Fibroblast of skin of right biceps (primary cell): Measurements from ENCODE around the gene ARHGAP25.
A peak's percentile ranks its signal among the peaks of the same experiment; 100 is the strongest.

Experiments used
- DNase-seq: peaks from one replicate; pipeline ENCODE4 v3.0.0-alpha.2; 2013

The ARHGAP25 gene

GRCh38 chr2:68720665-68721064, 13.9 kb upstream of the ARHGAP25 start:
- DNase-seq = no peak

GRCh38 chr2:68721482-68722101, 13.0 kb upstream of the ARHGAP25 start:
- no peak for DNase-seq

GRCh38 chr2:68722712-68723111, 11.9 kb upstream of the ARHGAP25 start:
- no peak for DNase-seq

GRCh38 chr2:68723181-68723580, 11.4 kb upstream of the ARHGAP25 start:
- no peak for DNase-seq

- no peak for DNase-seq
Measured at GRCh38 chr2:68726100-68726499, 8.5 kb upstream of the ARHGAP25 start.

DNA sequence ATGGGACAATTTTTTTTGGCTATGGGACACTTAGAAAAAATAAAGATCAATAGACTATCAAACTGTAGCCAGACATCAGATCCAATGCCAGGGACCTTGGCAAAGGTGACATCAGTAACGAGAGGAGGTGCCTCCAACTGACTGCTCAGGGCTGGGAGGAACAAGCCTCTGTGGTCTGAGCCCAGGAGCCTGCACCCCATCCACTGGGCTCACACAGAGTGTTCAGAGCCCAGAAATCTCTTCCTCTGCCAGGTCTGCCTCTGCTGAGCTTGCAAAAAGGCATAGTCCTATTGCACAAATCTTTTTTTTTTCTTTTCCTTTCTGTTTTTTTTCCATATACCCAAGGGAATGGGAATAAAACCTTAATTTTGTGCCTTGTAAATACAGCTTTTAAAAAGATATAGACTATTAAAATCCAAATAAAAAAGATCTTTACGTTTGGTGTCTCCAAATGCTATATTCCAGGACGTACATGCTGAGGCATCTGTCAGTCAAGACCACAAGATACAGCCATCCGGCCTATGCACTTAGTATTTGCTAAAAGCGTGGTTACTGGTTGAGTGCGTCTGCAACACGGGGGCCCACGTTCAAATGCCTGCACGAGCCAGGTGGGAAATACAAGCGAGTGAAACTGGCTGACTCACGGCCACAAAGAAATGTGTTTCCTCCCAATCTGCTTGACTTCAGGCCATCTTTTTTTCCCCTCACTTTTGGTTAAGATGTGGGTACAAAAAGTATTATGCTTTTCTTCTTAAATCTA, 7.8 kb upstream of the ARHGAP25 start:
- peak; percentile 5 for DNase-seq

DNA sequence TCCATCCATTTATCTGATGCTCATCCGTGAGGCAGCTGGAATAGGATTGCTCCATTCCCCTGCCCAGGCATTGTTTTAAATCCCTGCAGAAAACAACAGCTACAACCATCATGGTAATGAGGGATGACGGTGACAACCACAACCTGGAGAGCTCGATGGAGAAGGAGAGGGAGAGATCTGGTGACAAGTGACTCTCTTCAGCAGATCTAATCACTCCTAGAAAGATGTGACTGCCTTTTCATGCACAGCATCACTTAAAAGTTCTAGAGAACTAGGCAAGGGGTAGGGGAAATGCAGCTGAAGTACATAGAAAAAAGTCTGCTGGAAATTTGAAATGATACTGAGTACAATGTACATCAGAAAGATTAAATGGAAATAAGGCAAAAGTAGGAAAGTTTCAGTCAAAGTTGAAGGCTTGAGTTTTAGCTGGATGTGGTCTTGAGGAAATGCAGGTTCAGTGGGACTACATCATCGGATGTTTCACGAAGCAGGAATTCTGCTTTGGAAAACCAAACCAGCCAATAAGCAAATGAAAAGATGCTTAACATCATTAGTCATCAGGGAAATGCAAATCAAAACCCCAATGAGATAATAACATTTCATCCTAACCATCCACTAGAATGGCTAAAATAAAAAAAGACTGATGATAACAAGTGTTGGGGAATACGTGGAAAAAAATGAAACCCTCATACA, 6.8 kb upstream of the ARHGAP25 start:
- DNase-seq = peak; percentile 61

- peak; percentile 63 for DNase-seq
Measured at GRCh38 chr2:68730828-68731227, 3.8 kb upstream of the ARHGAP25 start.

- DNase-seq = no peak
Measured at GRCh38 chr2:68732036-68732932, 2.3 kb upstream of the ARHGAP25 start.

DNA sequence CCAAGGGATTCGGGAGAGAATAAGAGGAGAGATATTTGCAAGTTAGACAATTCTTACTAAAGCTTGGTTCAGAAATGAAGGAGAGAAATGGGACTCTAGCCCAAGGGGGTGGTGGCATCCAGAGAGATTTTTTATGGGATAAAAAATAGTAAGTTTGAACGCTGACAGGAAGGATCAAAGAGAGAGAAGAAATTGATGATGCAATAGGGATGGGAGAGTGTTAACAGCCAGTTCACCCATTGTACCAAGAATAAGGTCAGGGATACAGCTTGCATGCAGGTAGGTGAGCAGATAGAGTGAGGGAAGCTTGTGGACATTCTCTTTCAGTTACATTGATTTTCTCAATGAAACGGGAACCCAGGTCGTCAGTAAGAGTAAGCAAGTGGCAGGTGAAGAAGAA, 1.2 kb upstream of the ARHGAP25 start:
- DNase-seq = no peak

DNA sequence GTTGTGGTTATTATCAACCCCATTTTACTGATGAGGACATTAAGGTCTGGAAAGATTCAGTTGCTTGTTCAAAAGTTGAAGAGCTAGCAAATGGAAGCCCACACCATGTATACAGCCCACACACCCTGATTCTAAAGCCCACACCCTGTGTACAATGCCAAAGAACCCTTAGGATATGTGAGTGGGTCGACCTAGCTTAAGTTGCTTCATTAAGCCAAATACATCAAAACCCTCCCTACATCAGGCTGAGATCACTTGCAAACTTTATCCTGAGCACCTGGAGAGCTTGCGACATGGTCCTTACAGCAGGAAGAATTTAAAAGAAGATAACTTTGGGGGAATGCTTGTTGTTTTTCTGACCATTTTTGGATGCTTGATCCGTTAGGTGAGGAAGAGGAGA, 435 bp upstream of the ARHGAP25 start:
- DNase-seq = no peak

- no peak for DNase-seq
Measured at GRCh38 chr2:68736086-68736485, 1.5 kb downstream of the ARHGAP25 start.

DNA sequence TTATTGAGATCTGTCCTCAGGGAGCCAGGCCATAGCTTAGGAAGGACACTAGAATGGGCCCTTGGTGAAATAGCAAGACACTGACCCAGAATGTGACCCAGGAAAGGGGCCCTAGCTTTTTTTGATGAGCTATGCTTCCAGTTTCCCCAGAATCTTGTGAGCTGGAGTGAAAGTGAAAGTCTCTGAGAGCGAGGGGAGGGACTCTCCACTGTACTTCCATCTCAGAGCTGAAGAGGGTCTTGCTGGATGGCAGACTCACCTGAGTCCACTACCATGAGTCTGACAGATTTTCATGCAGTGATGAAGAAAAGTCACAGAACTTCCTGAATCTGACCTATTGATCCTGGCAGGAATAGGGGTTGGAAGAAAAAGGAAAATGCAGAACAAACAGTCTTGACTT, 3.1 kb downstream of the ARHGAP25 start:
- no peak for DNase-seq

- DNase-seq = no peak
Measured at GRCh38 chr2:68738906-68739594, 4.4 kb downstream of the ARHGAP25 start.

DNA sequence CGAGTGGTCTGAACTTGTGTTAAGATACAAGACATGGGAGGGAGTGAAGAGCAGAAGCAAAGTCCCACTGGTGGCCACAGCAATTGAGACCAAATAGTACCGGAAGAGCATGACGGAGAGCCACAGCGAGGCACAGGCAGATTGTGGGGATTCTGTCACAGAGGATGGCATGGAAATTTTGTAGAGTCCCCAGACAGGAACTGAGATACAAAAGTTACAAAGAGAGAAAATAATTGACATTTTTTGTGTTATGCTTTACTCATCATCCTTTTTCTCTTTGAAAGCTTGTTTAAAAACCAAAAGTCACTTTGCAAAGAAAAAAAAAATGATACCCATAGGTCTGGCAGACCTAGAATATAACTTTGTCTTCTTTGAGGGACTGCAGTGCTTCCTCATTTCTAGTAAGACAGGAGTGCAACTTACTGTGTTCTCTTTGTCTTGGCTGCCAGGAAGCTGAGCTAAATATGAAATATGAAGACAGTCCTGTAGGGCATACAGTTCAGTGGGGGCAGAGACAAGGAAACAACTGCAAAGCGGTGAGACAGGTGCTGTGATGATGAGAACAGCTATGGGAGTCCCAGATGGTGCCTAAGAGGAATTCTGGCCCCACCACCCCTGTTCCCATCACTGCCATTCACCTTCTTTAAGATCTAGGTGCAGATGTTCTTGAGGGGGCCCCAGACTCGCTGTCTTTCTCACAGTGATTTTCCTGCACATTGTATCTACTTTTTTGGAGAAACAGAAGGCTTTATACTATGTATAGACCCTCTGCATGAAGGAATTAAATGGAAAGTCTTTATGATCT, 5.2 kb downstream of the ARHGAP25 start:
- DNase-seq = no peak

DNA sequence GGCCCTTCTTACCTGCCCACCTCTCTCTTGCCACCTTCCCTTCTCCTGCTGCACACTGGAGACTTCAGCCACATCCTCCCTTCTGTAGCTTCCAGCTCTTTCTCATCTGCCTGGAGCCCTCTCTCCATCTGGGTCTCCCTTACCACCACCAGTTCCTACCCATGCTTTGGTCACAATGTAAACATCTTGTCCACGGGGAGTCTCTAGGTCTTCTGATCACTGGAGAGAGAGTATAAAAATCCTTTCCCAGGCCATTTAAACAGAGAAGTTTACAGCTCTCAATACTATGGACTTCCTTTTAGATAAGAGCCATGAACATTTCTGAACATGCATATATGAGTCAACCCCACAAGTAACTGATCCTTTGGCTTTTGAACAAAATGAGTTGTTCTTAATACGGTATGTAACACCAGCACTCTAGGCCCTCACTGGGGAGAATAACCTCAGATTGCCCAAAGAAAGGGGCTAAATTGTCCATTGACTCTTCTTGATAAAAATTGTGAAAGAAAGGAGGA, 5.8 kb downstream of the ARHGAP25 start:
- peak; percentile 8 for DNase-seq

- DNase-seq = peak; percentile 6
Measured at GRCh38 chr2:68741238-68741637, 6.6 kb downstream of the ARHGAP25 start.

DNA sequence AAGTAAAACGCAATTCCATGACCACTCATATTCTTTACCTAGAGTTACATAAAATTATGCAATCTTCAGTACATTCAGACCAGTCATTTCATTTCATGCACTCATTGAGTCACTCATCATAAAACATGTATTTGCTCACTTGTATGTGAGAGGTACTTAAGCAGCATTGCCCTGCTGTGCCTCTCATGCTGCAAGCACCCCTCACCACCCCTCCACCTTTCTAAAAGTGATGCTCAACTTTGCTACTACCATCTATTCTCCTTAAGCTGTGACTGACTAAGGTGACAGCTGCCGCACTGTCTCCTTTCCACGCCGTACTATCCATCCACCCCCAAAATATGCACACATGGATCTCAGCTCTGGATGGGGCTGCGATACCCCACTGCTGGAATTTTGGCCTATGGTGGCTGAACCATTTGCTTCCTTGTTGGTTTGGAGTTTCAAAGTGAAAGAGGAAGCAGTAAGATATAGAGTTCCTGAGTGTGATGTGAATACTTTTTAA, 7.2 kb downstream of the ARHGAP25 start:
- DNase-seq = no peak

DNA sequence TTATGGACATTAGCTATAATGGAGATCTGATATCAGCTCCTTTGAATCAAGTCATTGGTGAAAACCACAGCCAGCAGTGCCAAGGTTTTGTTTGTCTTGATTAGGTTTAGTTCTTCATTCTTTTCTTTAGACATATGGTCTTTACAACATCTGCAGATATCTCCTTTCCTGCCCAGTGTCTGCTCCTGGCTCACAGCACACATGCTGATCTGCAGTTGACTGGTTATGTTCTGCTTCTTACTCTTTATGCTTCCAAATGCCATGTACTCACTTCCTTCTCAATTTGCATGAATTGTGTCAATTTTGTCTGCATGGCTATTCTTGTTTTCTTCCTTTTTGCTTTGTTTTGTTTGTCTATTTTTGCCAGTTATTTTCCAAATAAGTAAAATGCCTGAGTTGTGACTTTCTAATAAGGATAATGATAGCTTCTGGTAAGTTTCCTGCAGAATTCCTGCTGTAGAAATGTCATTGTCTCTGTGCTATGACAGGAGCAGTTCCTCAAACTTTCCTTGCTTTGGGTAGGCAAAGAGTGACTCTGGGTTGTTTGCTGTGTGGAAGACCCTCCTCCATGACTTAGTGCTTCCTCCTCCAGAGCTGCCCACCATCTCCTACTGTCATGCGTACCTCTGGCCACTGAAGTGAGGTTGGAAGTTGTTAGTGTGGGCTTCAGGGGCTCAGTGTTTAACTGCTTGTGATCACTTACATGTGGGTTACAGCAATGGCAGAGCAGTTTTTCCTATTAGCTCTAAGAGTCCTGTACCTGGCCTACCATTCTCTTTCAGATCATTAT, 8.2 kb downstream of the ARHGAP25 start:
- DNase-seq = no peak

GRCh38 chr2:68743531-68743930, 8.9 kb downstream of the ARHGAP25 start:
- DNase-seq = no peak
